ENCODE measurements around the gene KCTD13. TPM values are rescaled to one million over a fixed set of nuclear protein-coding genes. Genes with fewer than 3 reads are reported as not detected.
"Not testable (repeated sequence)": the region's sequence is repeated elsewhere in the genome, so short reads cannot be mapped to it uniquely, and the experiment has no call there.

The KCTD13 gene
- total RNA-seq, 1 experiment from 2014 or later, result 3.9 TPM

GRCh38 chr16:29894352-29894751, 31.7 kb downstream of the KCTD13 start:
- in situ Hi-C loops (cut with HindIII; ENCODE audit: low sequenced_read_pairs), result no loop called here
- DNase-seq (ENCODE audit: low spot score), result no peak

- in situ Hi-C loops (cut with HindIII; ENCODE audit: low sequenced_read_pairs), result no loop called here
- DNase-seq (ENCODE audit: low spot score), result no peak
Measured at GRCh38 chr16:29893553-29893952, 32.5 kb downstream of the KCTD13 start.

GRCh38 chr16:29892458-29892813, 33.6 kb downstream of the KCTD13 start:
- DNase-seq (ENCODE audit: low spot score), result no peak
- in situ Hi-C loops (cut with HindIII; ENCODE audit: low sequenced_read_pairs), result no loop called here

- in situ Hi-C loops (cut with HindIII; ENCODE audit: low sequenced_read_pairs), result no loop called here
- no peak for DNase-seq (ENCODE audit: low spot score)
Measured at GRCh38 chr16:29891525-29892457, 34.2 kb downstream of the KCTD13 start.

- in situ Hi-C loops (cut with HindIII; ENCODE audit: low sequenced_read_pairs); DNase-seq (ENCODE audit: low spot score): not testable (repeated sequence)
Measured at GRCh38 chr16:29889372-29889771, 36.7 kb downstream of the KCTD13 start.

- in situ Hi-C loops (cut with HindIII; ENCODE audit: low sequenced_read_pairs), result no loop called here
- no peak for DNase-seq (ENCODE audit: low spot score)
Measured at GRCh38 chr16:29883987-29884386, 42.0 kb downstream of the KCTD13 start.

GRCh38 chr16:29881050-29881449, 45.0 kb downstream of the KCTD13 start:
- in situ Hi-C loops (cut with HindIII; ENCODE audit: low sequenced_read_pairs), result no loop called here
- DNase-seq (ENCODE audit: low spot score), result no peak

GRCh38 chr16:29878172-29878571, 47.9 kb downstream of the KCTD13 start:
- in situ Hi-C loops (cut with HindIII; ENCODE audit: low sequenced_read_pairs), result no loop called here
- no peak for DNase-seq (ENCODE audit: low spot score)

GRCh38 chr16:29877266-29877961, 48.6 kb downstream of the KCTD13 start:
- peak; percentile 85 for DNase-seq (ENCODE audit: low spot score)
- in situ Hi-C loops (cut with HindIII; ENCODE audit: low sequenced_read_pairs), result no loop called here

GRCh38 chr16:29876594-29877249, 49.3 kb downstream of the KCTD13 start:
- in situ Hi-C loops (cut with HindIII; ENCODE audit: low sequenced_read_pairs), result no loop called here

GRCh38 chr16:29876217-29876593, 49.8 kb downstream of the KCTD13 start:
- no peak for DNase-seq (ENCODE audit: low spot score)

More at GRCh38 chr16:29876594-29877249, 49.3 kb downstream of the KCTD13 start:
- DNase-seq (ENCODE audit: low spot score), result peak; percentile 44

GRCh38 chr16:29875206-29875605, 50.8 kb downstream of the KCTD13 start:
- DNase-seq (ENCODE audit: low spot score), result peak; percentile 52
- in situ Hi-C loops (cut with HindIII; ENCODE audit: low sequenced_read_pairs), result no loop called here

More at GRCh38 chr16:29876217-29876593, 49.8 kb downstream of the KCTD13 start:
- in situ Hi-C loops (cut with HindIII; ENCODE audit: low sequenced_read_pairs), result no loop called here

- in situ Hi-C loops (cut with HindIII; ENCODE audit: low sequenced_read_pairs), result no loop called here
- DNase-seq (ENCODE audit: low spot score), result no peak
Measured at GRCh38 chr16:29873319-29873718, 52.7 kb downstream of the KCTD13 start.

GRCh38 chr16:29871822-29872546, 54.0 kb downstream of the KCTD13 start:
- in situ Hi-C loops (cut with HindIII; ENCODE audit: low sequenced_read_pairs), result no loop called here

GRCh38 chr16:29869067-29869466, 57.0 kb downstream of the KCTD13 start:
- in situ Hi-C loops (cut with HindIII; ENCODE audit: low sequenced_read_pairs); DNase-seq (ENCODE audit: low spot score): not testable (repeated sequence)

More at GRCh38 chr16:29871822-29872546, 54.0 kb downstream of the KCTD13 start:
- no peak for DNase-seq (ENCODE audit: low spot score)

- no peak for DNase-seq (ENCODE audit: low spot score)
- in situ Hi-C loops (cut with HindIII; ENCODE audit: low sequenced_read_pairs), result no loop called here
Measured at GRCh38 chr16:29868396-29869009, 57.5 kb downstream of the KCTD13 start.

GRCh38 chr16:29864205-29864604, 61.8 kb downstream of the KCTD13 start:
- in situ Hi-C loops (cut with HindIII; ENCODE audit: low sequenced_read_pairs), result no loop called here
- DNase-seq (ENCODE audit: low spot score), result no peak

- no peak for DNase-seq (ENCODE audit: low spot score)
- in situ Hi-C loops (cut with HindIII; ENCODE audit: low sequenced_read_pairs), result no loop called here
Measured at GRCh38 chr16:29863669-29863984, 62.4 kb downstream of the KCTD13 start.
